Fibroblast of skin of abdomen (primary cell): ENCODE data around the gene RALGPS1.

Experiments used
- DNase-seq: peaks from one replicate; pipeline ENCODE4 v3.0.0-alpha.2; 2013

RALGPS1 gene

DNA sequence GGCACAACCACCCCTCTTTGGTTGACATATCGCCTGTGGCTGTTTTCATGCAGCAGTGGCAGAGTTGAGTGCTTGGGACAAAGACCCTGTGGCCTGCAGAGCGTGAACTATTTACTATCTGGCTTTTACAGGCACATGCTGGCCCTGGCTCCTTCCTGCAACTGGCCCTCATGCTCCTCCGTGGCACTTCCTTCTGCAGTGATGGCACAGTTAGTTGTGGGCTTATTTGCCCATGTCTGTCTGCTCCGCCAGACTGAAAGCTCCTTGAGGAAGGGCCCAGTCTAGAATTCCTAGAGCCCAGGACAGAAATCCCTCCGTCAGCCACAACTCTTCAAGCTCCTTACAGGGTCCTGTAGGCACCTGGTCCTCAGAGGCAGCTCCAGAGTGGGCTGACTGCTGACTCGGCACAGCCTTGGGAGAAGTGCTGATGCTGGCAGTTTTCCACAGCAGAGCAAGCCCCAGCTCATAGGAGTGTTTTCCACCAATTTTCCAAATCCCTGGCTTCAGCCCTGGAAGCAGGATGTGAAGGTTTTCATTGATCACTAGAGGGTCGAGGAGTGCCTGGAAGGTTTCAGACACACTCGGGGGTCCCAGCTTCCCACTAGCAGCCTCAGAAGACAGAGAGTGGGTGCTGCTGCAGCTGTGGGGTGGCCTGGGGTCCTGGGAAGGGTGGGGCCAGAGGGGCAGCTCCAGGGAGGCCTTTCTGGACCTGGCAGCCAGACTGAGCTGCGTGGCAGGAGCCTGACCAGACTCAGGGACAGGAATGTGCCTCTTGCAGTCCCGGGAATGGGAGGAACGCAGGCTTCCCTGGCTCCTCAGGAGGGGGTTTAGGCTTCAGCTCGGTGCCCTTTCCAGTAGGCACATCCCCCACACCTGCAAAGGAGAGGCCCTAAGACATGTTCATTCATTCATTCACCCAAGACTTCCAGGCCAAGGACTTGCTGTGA, 264.4 kb downstream of the RALGPS1 start:
- DNase-seq = no peak

DNA sequence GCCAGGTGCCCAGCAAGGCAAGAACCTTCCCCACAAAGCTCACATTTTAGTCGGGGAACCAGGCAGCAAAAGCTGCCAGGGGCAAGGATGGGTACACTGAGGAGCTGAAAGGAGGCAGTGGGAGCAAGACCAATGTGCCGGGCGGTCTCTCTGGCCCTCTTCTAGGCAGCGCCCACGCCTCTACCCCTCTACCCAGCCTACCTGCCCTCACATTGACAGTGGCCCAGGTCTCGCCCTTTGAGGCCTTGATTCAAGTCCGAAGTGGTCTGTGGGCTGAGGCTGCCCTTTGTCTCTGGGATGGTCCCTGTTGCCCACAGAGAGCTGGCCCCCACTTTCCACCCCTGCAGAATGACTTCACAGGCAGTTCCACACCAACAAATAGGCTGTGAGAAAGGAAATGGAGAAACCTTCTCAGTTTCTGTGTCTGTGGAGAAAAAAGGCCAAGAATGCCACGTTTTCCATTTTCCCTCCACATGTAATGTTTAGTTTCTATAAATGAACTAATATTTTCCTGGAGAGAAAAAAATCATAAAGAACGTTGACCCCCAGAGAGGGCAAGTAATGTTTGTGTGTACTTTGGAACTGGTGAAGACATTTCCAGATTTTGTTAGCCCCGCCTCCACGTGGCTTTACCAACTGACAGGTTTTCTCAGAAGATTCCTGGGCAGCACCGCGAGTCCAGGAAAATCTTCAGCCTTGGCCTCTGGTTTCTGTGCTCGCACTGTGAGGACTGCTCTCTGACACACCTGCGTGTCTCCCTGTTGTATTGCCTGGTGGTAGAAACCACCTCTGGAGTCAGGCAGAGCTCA, 265.3 kb downstream of the RALGPS1 start:
- DNase-seq = no peak

- DNase-seq = no peak
Observed at GRCh38 chr9:127180457-127181314, 266.1 kb downstream of the RALGPS1 start.

DNA sequence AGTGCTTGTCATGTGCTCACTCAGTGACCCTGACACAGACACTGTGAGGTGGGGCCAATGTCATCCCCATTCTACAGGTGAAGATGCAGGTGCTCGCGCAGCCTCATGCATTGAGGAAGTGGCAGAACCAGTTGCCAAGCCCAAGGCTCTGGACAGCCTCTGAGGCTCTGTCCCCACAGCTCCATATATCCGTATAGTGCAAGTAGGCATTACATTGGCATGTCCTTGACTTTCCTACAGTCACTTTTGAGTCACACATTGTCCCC, 266.7 kb downstream of the RALGPS1 start:
- no peak for DNase-seq

DNA sequence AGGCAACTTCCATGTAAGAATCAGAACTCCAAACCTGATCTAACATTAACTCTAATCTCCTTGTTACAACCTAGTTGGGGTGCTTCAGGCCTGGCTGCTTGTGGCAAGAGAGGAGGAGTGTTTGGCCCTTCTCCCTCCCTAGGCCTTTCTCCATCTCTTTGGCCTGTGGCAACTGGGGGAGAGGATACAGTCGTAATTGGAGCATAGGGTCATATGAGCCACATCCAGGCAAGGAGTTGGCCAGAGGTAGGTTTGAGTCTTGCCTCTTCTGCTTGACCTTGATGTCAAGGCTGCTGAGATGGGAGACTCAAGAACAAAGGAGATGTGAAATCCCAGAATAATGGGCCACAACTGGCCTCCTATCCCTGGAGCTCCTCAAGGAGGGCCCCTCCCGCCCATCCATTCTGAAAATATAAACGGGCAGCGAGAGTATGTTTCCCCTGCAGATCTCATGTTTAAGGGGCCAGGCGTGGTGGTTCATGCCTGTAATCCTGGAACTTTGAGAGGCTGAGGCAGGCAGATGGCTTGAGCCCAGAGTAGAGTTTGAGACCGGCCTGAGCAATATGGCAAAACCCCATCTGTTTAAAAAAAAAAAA, 267.1 kb downstream of the RALGPS1 start:
- no peak for DNase-seq

DNA sequence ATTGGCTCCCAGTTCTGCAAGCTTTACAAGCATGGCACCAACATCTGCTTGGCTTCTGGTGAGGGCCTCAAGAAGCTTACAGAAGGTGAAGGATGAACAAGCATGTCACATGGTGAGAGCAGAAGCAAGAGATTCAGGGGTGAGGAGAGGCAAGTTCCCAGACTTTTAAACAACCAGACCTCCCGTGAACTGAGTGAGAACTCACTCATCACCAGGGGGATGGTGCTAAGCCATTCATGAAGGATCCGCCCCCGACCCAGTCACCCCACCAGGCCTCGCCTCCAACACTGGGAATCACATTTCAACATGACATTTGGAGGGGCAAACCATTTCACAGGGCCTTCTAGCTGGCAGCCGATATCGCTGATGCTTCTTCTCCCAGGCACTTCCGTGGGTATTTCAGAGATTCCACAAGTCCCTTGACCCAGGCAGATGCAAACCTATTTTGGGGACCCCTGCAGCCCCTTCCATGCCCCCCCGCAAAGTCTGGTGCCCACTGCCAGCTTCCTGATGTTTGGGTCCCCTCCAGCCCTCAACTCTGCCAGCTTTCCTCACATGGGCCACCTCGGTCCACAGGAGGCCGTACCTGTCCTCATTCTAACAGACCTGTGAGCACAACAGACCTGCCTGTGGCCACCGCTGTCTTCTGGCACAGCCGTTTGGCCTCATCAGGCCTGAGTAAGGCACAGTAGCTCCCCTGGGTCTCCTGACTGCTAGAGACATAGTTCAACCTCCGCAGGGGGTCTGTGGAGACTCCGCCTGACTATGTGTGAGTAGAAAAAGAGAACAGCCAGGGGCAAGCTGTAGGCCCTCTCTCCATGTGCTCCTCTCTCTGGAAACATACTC, 268.5 kb downstream of the RALGPS1 start:
- peak; percentile 73 for DNase-seq

- DNase-seq = no peak
Observed at GRCh38 chr9:127183814-127184582, 269.4 kb downstream of the RALGPS1 start.

DNA sequence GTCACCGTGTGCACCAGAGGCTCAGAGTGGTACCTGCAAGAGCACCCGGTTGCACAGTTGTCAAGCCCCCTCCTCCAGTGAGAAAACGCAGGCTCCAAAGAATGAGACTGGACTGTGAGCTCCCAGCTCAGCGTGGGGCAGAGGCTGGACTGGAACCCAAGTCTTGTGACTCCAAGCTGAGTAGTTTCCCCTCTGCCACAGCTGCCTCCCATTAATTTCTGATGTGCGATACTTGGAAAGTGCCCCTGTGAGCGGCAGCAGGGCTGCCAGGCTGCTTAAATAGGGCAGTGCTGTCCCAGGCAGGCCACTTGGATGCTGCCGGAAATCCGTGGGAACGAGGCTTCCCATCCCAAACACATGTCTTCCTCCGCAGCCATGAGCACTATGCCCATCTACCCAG, 270.1 kb downstream of the RALGPS1 start:
- DNase-seq = no peak

- no peak for DNase-seq
Observed at GRCh38 chr9:127185181-127185580, 270.6 kb downstream of the RALGPS1 start.

DNA sequence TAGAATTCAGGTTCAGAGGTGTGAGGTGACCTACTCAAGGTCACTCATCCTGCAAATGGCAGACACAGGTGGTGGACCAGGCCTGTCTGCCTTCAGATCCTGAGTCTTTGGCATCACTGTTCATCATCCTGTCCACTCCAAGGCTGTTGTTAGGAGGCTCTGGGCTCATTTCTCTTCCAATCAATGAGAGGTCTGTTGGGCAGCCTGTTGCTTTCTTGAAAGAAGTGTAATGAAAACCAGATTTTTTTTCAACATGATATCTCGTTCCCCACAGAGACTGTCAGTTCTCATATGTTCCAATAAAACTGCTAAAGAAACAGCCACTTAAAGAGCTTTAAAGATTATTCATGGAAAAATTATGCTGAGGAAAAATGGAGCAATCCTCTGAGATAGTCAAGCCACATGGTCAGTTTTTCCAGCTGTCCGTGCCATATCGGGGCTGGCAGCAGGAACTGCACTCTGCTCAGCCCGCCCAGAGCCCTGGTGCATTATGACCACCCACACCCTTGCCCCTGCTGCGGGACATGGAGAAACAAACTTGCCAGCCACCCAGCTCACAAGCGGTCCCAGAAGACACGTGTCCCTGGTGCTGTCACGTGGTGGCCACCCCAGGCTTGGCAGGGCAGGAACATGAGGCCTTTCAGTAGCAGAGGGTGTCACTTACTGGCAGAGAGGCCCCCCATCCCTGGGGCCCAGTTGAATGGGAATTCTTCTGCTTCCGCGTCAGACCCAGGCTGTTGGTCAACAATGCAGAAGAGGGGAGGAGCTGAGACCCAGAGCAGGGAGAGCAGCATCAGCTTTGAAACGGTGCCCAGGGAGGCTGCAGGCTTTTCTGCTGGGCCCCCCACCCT, 271.6 kb downstream of the RALGPS1 start:
- DNase-seq = peak; percentile 94

GRCh38 chr9:127186806-127187205, 272.2 kb downstream of the RALGPS1 start:
- DNase-seq = no peak

DNA sequence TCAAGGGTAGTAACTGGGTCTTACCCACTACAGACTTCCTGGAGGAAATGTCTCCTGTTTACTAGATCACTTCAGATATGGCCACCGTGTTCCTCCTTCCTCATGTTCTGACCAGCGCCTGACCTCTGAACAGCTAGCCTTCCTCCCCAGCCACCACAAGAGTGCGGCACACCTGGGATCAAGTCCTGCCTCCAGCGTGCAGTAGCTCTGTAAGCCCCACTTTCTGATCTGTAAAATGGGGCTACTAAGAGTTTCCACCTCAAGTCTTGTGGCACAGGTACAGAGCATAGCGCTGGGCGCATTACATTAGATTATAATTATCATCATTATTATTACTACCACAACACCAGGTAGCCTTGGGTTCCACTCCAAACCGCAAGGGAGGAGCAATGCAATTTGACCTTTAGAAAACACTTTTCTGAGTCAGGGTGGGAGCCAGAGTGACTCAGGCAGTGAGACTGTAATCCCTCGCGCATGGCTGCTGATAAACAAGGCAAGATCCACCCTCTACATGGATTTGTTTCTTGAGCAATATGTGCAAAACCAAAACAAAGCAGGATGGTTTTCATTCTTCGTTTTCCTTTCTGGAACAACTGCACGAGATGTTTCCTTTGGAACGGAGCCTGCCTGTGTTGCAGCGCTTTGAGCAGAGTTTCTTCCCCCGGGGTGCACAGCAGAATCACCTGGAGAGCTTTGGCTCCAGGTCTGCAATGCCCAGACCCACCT, 272.8 kb downstream of the RALGPS1 start:
- peak; percentile 96 for DNase-seq

DNA sequence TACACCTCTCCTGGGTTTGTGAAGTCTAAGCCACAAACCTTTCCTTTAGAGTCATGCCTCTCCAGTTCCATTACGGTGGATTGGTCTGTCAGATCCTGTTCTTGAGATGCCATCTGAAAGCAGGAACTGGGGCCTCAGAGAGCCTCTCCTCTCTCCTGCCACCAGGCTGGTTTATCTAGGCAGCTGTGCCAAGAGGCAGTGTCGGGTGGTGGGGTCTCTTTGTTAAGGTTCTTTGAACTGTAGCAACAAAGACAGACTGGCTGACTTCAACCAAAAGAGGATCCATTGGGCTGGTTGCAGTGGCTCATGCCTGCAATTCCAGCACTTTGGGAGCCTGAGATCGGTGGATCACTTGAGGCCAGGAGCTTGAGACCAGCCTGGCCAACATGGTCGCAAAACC, 273.8 kb downstream of the RALGPS1 start:
- no peak for DNase-seq

GRCh38 chr9:127189628-127190027, 275.0 kb downstream of the RALGPS1 start:
- DNase-seq = no peak

DNA sequence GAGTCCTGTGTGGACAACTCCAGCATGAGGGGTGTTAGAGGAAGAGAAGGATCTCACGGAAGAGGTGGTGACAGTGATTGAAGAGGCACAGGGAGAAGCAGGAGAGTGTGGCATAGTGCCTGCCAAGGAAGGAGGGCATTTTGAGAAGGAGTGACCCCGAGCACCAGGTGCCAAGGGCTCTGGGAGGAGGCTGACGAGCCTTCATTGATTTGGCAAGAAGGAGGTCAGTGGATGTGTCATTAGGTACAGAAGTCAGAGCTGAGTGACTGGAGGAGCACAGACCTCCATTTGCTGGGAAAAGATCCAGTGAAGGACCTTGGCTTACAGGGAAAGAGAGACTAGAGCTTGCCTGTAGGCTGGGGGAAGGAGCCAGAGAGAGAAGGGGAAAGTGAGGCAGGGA, 278.2 kb downstream of the RALGPS1 start:
- DNase-seq = no peak

DNA sequence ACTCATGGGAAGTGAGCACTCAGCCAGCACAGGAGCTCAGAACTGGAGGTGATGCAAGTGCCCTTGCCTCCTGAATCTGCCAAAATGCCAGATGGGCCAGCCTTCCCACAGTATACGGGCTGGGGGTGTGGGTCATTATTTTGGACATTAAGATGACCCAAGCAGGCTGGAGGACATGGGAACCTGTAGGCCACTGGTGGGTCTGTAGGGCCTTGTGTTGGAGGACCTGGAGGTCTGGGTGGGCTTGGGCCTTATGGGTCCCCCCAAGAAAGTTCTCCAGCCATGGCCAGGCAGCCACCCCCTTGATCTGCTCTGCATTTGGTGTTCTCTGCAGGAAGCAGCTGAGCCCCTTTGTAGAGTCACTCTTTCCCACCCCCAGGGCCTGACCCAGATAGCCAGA, 278.9 kb downstream of the RALGPS1 start:
- no peak for DNase-seq

- DNase-seq = no peak
Observed at GRCh38 chr9:127194881-127195713, 280.5 kb downstream of the RALGPS1 start.
